GM12874 (cell line): Measurements from ENCODE around the gene SRL.

ENCODE experiments used
- CTCF ChIP-seq: IDR thresholded peaks from 2 replicates; pipeline ENCODE4 v1.5.1; 2011; ENCODE audit warnings: low read depth, mild to moderate bottlenecking, control low read depth, low read length, moderate library complexity; ENCODE audit not compliant: insufficient read depth

SRL gene

GRCh38 chr16:4257646-4258556 lies 16.0 kb upstream of the SRL start:
- TF ChIP-seq CTCF, result no peak

- no peak for TF ChIP-seq CTCF
Observed at GRCh38 chr16:4253394-4254150, 11.7 kb upstream of the SRL start.

GRCh38 chr16:4249530-4250308 lies 7.8 kb upstream of the SRL start:
- TF ChIP-seq CTCF, result no peak

- TF ChIP-seq CTCF, result no peak
Observed at GRCh38 chr16:4247460-4247784, 5.5 kb upstream of the SRL start.

GRCh38 chr16:4246777-4247459 lies 5.0 kb upstream of the SRL start:
- no peak for TF ChIP-seq CTCF

- TF ChIP-seq CTCF, result no peak
Observed at GRCh38 chr16:4245077-4245791, 3.4 kb upstream of the SRL start.
